K562 (cell line): ENCODE results near the gene FBXL12. TPM values are rescaled to one million over a fixed set of nuclear protein-coding genes. Genes with fewer than 3 reads are reported as not detected.
A peak's percentile ranks its signal among the peaks of the same experiment; 100 is the strongest.

Experiments
- ARNT ChIP-seq, 2 experiments: fragments of 450-650 bp; IDR thresholded peaks; 2 replicates each; pipeline ENCODE4 v1.6.1; 2016; ENCODE audit warnings: mild to moderate bottlenecking in 1 of 2
- ATF1 ChIP-seq, 2 experiments: fragments of 450-650 bp in 1 of 2; IDR thresholded peaks; 2 replicates each; pipeline ENCODE4 v1.6.1; 2016; ENCODE audit warnings: missing compliant biosample characterization in 1 of 2, missing genetic modification characterization in 1 of 2
- CBFB ChIP-seq: sonication (generic); formaldehyde crosslinking; IDR thresholded peaks from 2 replicates; pipeline ENCODE4 v1.4.0; 2020; ENCODE audit warnings: mild to moderate bottlenecking, missing genetic modification reagents
- ELF2 ChIP-seq: fragments of 250-450 bp; sonication (Bioruptor Pico); IDR thresholded peaks from 2 replicates; pipeline ENCODE4 v1.5.0; 2021; ENCODE audit warnings: mild to moderate bottlenecking
- KDM4B ChIP-seq, 2 experiments: fragments of 450-650 bp in 1 of 2; sonication (generic) in 1 of 2; IDR thresholded peaks; 2 replicates each; pipeline ENCODE4 v1.6.1; 2016 to 2017; ENCODE audit warnings: borderline replicate concordance in 2 of 2, antibody characterized with exemption in 1 of 2, low read depth in 1 of 2, mild to moderate bottlenecking in 1 of 2
- KLF1 ChIP-seq: fragments of 450-650 bp; IDR thresholded peaks from 2 replicates; pipeline ENCODE4 v1.6.1; 2016; ENCODE audit warnings: missing genetic modification characterization, missing compliant biosample characterization
- MAZ ChIP-seq, 2 experiments: fragments of 450-650 bp in 1 of 2; sonication (generic) in 1 of 2; formaldehyde crosslinking; IDR thresholded peaks in 1 of 2; conservative IDR thresholded peaks in 1 of 2; 2 replicates each; pipeline versions ENCODE4 v1.4.0 to v1.5.0; 2020; ENCODE audit warnings: mild to moderate bottlenecking in 1 of 2, missing genetic modification reagents in 1 of 2
- SRSF7 ChIP-seq: fragments of 200-400 bp; formaldehyde crosslinking; optimal IDR thresholded peaks from 2 replicates; pipeline ENCODE3; 2017; ENCODE audit warnings: mild to moderate bottlenecking, low read depth, low read length
- TOE1 ChIP-seq, 2 experiments: fragments of 450-650 bp in 1 of 2; sonication (generic) in 1 of 2; formaldehyde crosslinking in 1 of 2; IDR thresholded peaks; 2 replicates each; pipeline versions ENCODE4 v1.7.1 to v1.8.0; 2016 to 2022; ENCODE audit warnings: borderline replicate concordance in 2 of 2, mild to moderate bottlenecking in 2 of 2, antibody characterized with exemption in 1 of 2, inconsistent platforms in 1 of 2, low read depth in 1 of 2, missing genetic modification reagents in 1 of 2, moderate library complexity in 1 of 2
- XRCC5 ChIP-seq: fragments of 200-400 bp; formaldehyde crosslinking; IDR thresholded peaks from 2 replicates; pipeline ENCODE4 v1.6.1; 2017; ENCODE audit warnings: low read depth, mild to moderate bottlenecking, low read length
- ZFP30 ChIP-seq: fragments of 250-450 bp; sonication (Bioruptor Pico); IDR thresholded peaks from 2 replicates; pipeline ENCODE4 v1.8.0; 2022; ENCODE audit warnings: moderate library complexity, mild to moderate bottlenecking, inconsistent platforms, borderline replicate concordance
- ZNF407 ChIP-seq: fragments of 450-650 bp; IDR thresholded peaks from 2 replicates; pipeline ENCODE4 v1.6.1; 2016; ENCODE audit warnings: low read depth
- polyA plus RNA-seq, 8 experiments: library from polyadenylated mRNA; depleted of rRNA in 4 of 8; stranded (reverse) in 5 of 8; unstranded in 3 of 8; fragments of >200 nt; fragmentation: Nextera tagmentation in 2 of 8; fragmentation: Illumina TruSeq in 1 of 8; extraction: Ambion mirVana in 2 of 8; extraction: Trizol in 1 of 8; gene quantifications; 2 replicates each; pipeline versions ENCODE4 v1.2.1 to v1.2.3, GENCODE V29; 2011 to 2014; ENCODE audit warnings: inconsistent platforms in 1 of 8, missing spikeins in 1 of 8
- total RNA-seq, 7 experiments: library from RNA; depleted of rRNA in 6 of 7; stranded (reverse); fragments of >200 nt in 6 of 7; fragmentation: Illumina TruSeq in 2 of 7; extraction: Trizol in 2 of 7; gene quantifications; 2 replicates each; pipeline versions ENCODE4 v1.2.1 to v1.2.3, GENCODE V29; 2011 to 2021; ENCODE audit warnings: low replicate concordance in 1 of 7
- TF ChIP-seq, protein P1 (sequence below), 2 experiments: fragments of 150-350 bp in 1 of 2; IDR thresholded peaks; 2 replicates each; pipeline ENCODE4 v1.6.1; 2012 to 2016; ENCODE audit warnings: low read depth in 2 of 2, low read length in 2 of 2, mild to moderate bottlenecking in 1 of 2, moderate library complexity in 1 of 2

Gene FBXL12
- total and polyA plus RNA-seq, 9 of the 15 experiments (the other 6 are each of a cell fraction or from before 2014, with no cell fraction given), result 2.7 to 40.5 (median 26.5) TPM

- TF ChIP-seq ZNF407 (no peak), XRCC5 (peak; percentile 85; the same call in 1 of the 2 replicates), ELF2 (CRISPR knock-in tag) (peak; percentile 80), ATF1 (CRISPR knock-in tag; IDR thresholded peaks at IDR 0.05) (no peak), ATF1 (tag; IDR thresholded peaks at IDR 0.05) (peak; percentile 44), ZFP30 (no peak), SRSF7 (no peak), TOE1 (IDR thresholded peaks at IDR 0.05; ENCODE audit: borderline replicate concordance) (peak; percentile 60; the same call in 1 of the 2 replicates), TOE1 (CRISPR knock-in tag; IDR thresholded peaks at IDR 0.05; ENCODE audit: borderline replicate concordance, low read depth) (no peak), MAZ (CRISPR knock-in tag; conservative IDR thresholded peaks at IDR 0.05 in 1 of 2, IDR thresholded peaks at IDR 0.05 in 1 of 2) (peak in 1 of 2 experiments; percentile 16; a peak in 2 of 4 replicates), KDM4B (IDR thresholded peaks at IDR 0.05; ENCODE audit: borderline replicate concordance in 2 of 2, low read depth in 1 of 2) (peak in 1 of 2 experiments; percentile 98; a peak in 2 of 4 replicates), KLF1 (tag) (peak; percentile 70), CBFB (CRISPR knock-in tag) (peak; percentile 36; the same call in 1 of the 2 replicates), ARNT (IDR thresholded peaks at IDR 0.05) (no peak)
- TF ChIP-seq, protein P1, sequence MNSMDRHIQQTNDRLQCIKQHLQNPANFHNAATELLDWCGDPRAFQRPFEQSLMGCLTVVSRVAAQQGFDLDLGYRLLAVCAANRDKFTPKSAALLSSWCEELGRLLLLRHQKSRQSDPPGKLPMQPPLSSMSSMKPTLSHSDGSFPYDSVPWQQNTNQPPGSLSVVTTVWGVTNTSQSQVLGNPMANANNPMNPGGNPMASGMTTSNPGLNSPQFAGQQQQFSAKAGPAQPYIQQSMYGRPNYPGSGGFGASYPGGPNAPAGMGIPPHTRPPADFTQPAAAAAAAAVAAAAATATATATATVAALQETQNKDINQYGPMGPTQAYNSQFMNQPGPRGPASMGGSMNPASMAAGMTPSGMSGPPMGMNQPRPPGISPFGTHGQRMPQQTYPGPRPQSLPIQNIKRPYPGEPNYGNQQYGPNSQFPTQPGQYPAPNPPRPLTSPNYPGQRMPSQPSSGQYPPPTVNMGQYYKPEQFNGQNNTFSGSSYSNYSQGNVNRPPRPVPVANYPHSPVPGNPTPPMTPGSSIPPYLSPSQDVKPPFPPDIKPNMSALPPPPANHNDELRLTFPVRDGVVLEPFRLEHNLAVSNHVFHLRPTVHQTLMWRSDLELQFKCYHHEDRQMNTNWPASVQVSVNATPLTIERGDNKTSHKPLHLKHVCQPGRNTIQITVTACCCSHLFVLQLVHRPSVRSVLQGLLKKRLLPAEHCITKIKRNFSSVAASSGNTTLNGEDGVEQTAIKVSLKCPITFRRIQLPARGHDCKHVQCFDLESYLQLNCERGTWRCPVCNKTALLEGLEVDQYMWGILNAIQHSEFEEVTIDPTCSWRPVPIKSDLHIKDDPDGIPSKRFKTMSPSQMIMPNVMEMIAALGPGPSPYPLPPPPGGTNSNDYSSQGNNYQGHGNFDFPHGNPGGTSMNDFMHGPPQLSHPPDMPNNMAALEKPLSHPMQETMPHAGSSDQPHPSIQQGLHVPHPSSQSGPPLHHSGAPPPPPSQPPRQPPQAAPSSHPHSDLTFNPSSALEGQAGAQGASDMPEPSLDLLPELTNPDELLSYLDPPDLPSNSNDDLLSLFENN (IDR thresholded peaks at IDR 0.05; ENCODE audit: low read depth in 2 of 2, low read length in 2 of 2), result peak in 1 of 2 experiments; percentile 16; a peak in 1 of 4 replicates
Observed at GRCh38 chr19:9827289-9828238, 8.7 kb upstream of the FBXL12 start, which contains the start of gene UBL5 (continued).
